ENCODE results near the gene PRDX6.
"Not testable (repeated sequence)": the region's sequence is repeated elsewhere in the genome, so short reads cannot be mapped to it uniquely, and the experiment has no call there.

Gene PRDX6

DNA sequence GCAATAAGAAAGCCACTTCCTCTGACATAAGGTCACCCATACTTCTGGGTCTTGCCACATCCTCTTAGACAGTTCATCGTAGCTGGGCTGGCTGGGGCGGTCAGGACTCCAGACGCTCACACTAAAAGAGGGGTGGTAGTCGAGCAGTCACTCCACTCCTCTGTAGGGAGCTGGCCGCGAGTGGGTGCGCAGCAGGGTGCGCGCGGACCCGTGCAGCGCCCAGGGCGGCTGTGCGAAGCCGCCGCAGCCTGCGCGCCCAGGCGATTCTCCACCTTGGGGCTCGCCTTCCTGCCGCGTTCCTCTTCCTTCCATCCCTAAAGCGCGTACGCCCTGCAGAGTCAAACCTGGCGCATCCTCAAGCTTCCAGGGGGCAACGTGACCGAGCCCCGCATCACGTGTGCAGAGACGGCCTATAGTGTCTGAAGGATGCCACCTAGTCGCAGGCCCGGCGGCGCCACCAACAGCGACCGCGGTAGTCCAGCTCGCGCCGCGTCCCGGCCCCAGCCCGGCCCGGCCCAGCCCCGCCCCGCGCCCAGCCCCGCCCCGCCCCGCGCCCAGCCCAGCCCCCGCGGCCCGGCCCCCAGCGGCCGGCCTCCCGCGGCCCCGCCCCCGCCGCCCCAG, 360 bp upstream of the PRDX6 start:
- Mint-ChIP-seq H3K27me3 (no peaks in the 10 kb centered on the region), H3K9me3 (ENCODE audit: low read depth) (peaks cover 5% of the 10 kb centered on the region), H3K36me3 (peaks cover 14% of the 10 kb centered on the region), H3K27ac (peak overlapping the region; percentile 90), H3K4me3 (peak overlapping the region; percentile 92), H3K4me1 (ENCODE audit: low read depth) (peaks cover 66% of the 10 kb centered on the region)

DNA sequence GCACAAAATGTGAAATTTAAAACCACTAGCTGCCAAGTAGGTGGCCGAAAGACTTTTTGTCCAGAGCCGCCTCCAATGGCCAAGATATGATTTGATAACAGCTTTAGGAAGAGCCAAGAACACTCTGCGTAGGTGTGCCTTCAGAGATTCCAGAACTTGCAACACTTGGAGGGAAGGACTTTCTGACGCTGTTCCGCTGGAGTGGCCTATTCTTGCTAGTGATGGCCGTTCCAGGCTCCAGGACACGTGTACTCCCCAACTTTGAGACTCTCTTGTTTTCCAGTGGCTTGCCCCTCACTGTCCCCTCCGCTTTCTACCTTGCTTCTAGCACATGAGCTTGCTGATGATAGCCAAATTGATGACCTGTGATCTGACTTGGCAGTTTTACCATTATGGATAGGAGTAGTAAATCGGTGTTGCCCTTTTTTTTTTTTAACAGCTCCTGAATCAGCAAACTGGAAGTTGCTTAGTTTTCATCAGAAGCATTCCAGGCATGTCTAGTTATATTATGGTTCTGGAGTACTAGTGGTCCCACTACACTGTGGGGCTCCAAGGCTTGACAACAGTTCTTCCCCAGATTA, 1.0 kb downstream of the PRDX6 start:
- peak overlapping the region; percentile 85 for H3K27ac Mint-ChIP-seq
- H3K4me3 Mint-ChIP-seq = peak overlapping the region; percentile 90
- H3K9me3 Mint-ChIP-seq (ENCODE audit: low read depth) = no peaks in the 10 kb centered on the region
- H3K36me3 Mint-ChIP-seq = peaks cover 10% of the 10 kb centered on the region
- H3K4me1 Mint-ChIP-seq (ENCODE audit: low read depth) = peaks cover 64% of the 10 kb centered on the region
- H3K27me3 Mint-ChIP-seq = no peaks in the 10 kb centered on the region

DNA sequence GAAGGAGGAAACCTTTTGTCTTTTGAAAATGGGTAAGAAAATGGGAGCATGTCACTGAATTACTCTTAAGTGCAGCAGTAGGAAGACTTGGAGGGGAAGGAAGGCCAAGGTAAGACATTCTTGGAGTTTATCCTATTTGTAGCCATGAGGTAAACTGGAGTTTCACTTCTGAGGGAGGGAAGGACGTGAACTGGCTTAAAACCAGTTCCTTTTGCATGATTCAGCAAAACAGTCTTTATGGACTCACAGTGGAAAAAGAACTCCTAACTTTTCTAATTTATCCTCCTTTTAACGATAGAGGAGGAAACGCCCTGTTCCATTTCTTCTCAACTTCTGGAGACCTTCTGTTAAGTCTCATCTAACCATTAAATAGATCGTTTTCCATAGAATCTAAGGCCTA, 2.5 kb downstream of the PRDX6 start:
- Mint-ChIP-seq H3K27me3 (no peaks in the 10 kb centered on the region), H3K9me3 (ENCODE audit: low read depth) (no peaks in the 10 kb centered on the region), H3K27ac (peak overlapping the region; percentile 58), H3K4me1 (ENCODE audit: low read depth) (peaks cover 49% of the 10 kb centered on the region), H3K4me3 (peak overlapping the region; percentile 90), H3K36me3 (peaks cover 4% of the 10 kb centered on the region)

DNA sequence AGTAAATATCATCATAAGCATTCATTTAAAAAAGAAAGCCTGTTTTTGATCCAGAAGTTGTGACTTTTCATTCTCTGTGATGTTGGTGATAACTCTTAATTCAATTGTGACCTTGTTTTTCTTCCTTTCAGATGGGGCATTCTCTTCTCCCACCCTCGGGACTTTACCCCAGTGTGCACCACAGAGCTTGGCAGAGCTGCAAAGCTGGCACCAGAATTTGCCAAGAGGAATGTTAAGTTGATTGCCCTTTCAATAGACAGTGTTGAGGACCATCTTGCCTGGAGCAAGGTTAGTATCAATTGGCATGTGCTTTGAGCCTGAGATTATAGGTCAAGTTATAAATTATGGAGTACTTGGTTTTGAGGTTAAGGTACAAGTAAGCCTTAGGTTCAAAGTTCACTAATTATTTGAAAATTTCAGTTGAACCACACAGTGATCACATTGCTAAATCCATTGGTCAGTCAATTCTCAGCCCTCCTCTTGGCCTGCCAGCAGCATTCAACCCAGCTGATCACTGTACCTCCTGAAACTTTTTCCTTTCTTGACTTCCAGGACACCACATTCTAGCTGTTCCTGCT, 4.1 kb downstream of the PRDX6 start:
- Mint-ChIP-seq H3K9me3 (ENCODE audit: low read depth) (no peaks in the 10 kb centered on the region), H3K27me3 (no peaks in the 10 kb centered on the region), H3K36me3 (peaks cover 6% of the 10 kb centered on the region), H3K27ac (peak overlapping the region; percentile 16), H3K4me1 (ENCODE audit: low read depth) (peaks cover 33% of the 10 kb centered on the region), H3K4me3 (no peak overlapping the region)

DNA sequence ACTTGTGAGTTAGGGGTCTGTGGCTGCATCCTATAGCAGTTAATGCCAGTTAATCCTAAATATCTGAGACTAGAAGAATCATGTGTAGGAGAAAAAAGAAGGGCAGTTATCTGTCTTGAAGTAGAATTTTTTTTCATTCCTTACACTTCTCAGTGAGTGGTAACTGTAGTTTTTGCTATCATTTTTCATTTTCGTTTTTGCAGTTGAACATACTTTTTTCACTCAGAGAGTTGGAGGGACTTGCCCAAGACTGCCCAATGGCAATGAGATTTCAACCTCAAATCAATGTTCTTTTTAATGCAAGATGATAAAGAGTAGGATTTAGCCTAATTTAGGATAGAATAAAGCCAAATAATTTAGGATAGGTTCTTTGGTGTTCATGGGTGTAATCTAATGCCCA, 5.5 kb downstream of the PRDX6 start:
- Mint-ChIP-seq H3K4me3 (no peak overlapping the region), H3K36me3 (peaks cover 6% of the 10 kb centered on the region), H3K27me3 (no peaks in the 10 kb centered on the region), H3K27ac (no peak overlapping the region), H3K4me1 (ENCODE audit: low read depth) (peaks cover 32% of the 10 kb centered on the region), H3K9me3 (ENCODE audit: low read depth) (no peaks in the 10 kb centered on the region)

DNA sequence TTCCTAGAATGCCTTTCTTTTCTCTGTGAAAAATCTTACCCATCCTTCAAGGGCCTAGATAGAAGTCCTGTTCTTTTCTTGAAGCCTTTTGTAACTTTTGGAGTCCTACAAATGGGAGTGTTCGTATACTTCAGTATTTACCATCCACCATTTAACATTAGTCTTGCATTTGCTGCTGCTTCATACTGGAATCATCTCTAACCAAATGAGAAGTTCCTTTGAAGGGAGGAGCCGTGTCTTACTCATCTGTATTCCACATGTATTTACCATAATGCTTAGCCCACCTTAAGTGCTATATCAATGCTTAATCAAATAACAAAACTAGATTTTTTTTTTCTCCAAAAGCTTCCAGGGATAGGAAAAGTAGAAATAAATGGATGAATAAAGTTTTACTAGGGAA, 7.1 kb downstream of the PRDX6 start:
- Mint-ChIP-seq H3K9me3 (ENCODE audit: low read depth) (no peaks in the 10 kb centered on the region), H3K4me3 (no peak overlapping the region), H3K27me3 (no peaks in the 10 kb centered on the region), H3K36me3 (peaks cover 10% of the 10 kb centered on the region), H3K4me1 (ENCODE audit: low read depth) (peaks cover 16% of the 10 kb centered on the region), H3K27ac (no peak overlapping the region)

DNA sequence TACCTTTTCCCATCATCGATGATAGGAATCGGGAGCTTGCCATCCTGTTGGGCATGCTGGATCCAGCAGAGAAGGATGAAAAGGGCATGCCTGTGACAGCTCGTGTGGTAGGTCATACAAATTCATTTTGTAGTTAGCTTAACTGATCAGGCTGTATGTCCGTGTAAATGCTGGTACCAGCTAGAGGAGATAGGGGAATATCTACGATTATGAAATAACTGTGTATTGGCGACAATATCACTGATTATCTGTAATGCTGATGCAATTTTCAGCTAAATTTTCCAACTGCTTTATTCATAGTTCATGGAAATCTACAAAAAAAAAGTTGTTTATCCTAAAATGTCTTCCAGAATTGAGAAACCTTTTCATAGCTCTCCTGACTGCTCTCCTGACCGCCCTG, 8.3 kb downstream of the PRDX6 start:
- no peak overlapping the region for H3K4me3 Mint-ChIP-seq
- H3K36me3 Mint-ChIP-seq = peaks cover 13% of the 10 kb centered on the region
- no peaks in the 10 kb centered on the region for H3K27me3 Mint-ChIP-seq
- H3K4me1 Mint-ChIP-seq (ENCODE audit: low read depth) = peaks cover 5% of the 10 kb centered on the region
- H3K27ac Mint-ChIP-seq = no peak overlapping the region
- H3K9me3 Mint-ChIP-seq (ENCODE audit: low read depth) = no peaks in the 10 kb centered on the region

DNA sequence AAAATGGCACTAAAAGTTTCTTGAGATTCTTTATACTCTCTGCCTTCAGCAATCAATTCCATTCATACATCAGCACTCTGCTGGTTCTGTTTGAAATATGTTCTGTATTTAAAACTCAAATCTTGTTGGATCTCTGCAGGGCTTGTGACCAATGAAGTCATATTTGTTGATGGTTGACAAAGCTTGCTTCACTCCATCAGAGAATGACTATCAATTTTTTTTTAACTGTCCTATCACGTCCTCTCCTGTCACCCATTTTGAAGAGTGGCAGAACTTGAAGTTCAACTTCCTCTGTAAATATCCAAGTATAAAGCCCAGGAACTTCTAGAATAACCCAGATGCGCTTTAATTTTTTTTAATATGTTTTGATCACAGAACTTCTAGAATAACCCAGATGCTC, 10.9 kb downstream of the PRDX6 start:
- H3K27ac Mint-ChIP-seq = no peak overlapping the region
- no peaks in the 10 kb centered on the region for H3K4me1 Mint-ChIP-seq (ENCODE audit: low read depth)
- H3K9me3 Mint-ChIP-seq (ENCODE audit: low read depth) = no peaks in the 10 kb centered on the region
- no peak overlapping the region for H3K4me3 Mint-ChIP-seq
- peaks cover 14% of the 10 kb centered on the region for H3K36me3 Mint-ChIP-seq
- no peaks in the 10 kb centered on the region for H3K27me3 Mint-ChIP-seq

DNA sequence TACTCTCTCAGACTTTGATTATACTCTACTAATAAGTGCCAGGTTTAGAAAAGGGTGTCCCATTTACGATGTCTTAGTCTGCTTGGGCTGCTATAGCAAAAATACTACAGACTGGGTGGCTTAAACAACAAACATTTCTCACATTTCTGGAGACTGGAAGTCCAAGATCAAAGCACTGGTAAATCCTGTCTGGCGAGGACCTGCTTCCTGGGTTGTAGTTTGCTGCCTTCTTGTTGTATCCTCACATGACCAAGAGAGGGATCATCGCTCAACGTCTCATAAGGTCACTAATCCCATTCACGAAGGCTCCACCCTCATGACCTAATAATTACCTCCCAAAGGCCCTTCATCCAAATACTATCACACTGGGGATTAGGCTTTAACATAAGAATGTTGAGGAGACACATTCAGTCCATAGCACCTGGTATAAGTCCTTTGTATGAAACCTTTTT, 12.0 kb downstream of the PRDX6 start:
- H3K36me3 Mint-ChIP-seq = peaks cover 17% of the 10 kb centered on the region

DNA sequence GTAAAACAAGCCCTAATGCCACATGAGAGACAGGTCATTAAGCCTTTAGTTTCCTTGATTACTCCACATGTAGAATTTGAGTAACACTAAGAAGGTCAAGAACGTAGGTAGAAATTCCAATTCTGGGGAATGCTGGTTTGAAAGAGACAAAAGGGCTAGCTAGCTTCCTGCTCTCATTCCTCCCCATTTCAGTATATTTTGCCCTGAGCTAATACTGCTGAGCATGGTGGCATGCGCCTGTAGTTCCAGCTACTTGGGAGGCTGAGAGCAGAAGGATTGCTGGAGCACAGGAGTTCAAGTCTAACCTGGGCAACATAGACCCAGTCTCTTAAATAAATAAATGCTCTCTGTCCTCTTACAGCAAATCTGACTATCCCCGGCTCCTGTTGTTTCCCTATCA, 12.8 kb downstream of the PRDX6 start:
- H3K4me3 Mint-ChIP-seq = no peak overlapping the region
- H3K36me3 Mint-ChIP-seq = peaks cover 17% of the 10 kb centered on the region
- H3K27me3 Mint-ChIP-seq = no peaks in the 10 kb centered on the region
- no peak overlapping the region for H3K27ac Mint-ChIP-seq
- no peaks in the 10 kb centered on the region for H3K9me3 Mint-ChIP-seq (ENCODE audit: low read depth)
- no peaks in the 10 kb centered on the region for H3K4me1 Mint-ChIP-seq (ENCODE audit: low read depth)

More for the DNA sequence above, 12.0 kb downstream of the PRDX6 start:
- Mint-ChIP-seq H3K4me1 (ENCODE audit: low read depth) (no peaks in the 10 kb centered on the region), H3K27ac (no peak overlapping the region), H3K4me3 (no peak overlapping the region), H3K27me3 (no peaks in the 10 kb centered on the region), H3K9me3 (ENCODE audit: low read depth) (no peaks in the 10 kb centered on the region)

DNA sequence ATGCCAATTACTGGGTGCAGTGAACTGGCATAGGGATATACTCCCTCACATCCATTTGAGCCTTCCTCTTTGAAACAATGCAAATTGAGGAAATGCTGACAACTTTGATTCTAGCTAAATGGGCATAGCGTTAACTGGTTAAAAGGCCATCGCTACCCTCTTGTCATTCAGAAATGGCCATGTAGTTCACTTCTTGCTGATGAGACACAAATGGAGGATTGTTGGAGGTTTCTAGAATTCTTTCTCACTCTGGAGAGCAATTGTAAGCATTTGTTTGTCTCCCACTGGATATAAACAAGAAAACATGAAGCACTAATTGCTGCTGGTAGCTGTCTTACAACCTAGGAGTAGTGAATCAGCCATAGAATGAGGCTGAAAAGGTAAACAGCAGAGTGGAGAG, 14.4 kb downstream of the PRDX6 start:
- no peak overlapping the region for H3K4me3 Mint-ChIP-seq
- peaks cover 14% of the 10 kb centered on the region for H3K36me3 Mint-ChIP-seq
- H3K27ac Mint-ChIP-seq = no peak overlapping the region
- no peaks in the 10 kb centered on the region for H3K27me3 Mint-ChIP-seq
- H3K4me1 Mint-ChIP-seq (ENCODE audit: low read depth) = no peaks in the 10 kb centered on the region
- no peaks in the 10 kb centered on the region for H3K9me3 Mint-ChIP-seq (ENCODE audit: low read depth)

DNA sequence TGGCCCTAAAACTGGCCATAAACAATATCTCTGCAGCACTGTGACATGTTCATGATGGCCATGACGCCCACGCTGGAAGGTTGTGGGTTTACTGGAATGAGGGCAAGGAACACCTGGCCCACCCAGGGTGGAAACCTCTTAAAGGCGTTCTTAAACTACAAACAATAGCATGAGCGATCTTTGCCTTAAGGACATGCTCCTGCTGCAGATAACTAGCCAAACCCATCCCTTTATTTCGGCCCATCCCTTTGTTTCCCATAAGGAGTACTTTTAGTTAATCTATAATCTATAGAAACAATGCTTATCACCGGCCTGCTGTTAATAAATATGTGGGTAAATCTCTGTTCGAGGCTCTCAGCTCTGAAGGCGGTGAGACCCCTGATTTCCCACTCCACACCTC, 16.0 kb downstream of the PRDX6 start:
- H3K9me3 Mint-ChIP-seq (ENCODE audit: low read depth); H3K27ac Mint-ChIP-seq; H3K27me3 Mint-ChIP-seq; H3K4me3 Mint-ChIP-seq; H3K4me1 Mint-ChIP-seq (ENCODE audit: low read depth): not testable (repeated sequence)
- peaks cover 14% of the 10 kb centered on the region for H3K36me3 Mint-ChIP-seq

DNA sequence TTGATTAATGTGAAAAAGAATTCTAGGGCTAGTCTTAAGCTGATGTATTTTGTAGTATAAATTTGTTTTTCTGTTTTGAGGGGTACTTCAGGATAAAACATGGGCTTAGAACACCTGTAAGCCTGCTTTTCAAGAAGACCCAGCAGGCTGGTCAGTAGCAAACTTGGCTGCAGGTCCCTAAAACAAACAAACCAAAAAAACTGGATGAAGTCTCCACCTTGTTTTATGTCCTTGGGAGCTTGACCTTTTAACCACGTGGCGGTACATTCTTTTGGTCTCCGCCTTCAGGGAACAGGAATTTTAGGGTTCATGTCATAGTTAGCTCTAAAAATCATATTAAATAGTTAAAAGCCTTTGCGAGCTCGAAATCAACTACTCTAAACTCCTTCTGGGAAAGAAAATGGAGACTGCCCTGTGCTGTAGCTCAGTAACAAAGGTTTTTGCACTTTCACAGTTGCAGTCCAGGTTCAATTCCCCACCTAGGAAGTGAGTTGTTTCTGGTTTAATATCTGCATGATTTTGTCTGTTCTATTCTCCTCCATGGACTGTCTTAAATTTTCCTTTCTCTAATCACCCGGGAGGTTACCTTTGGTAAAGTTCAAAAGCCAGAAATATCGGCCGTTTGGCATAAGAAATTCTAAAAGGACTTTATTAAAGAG, 18.6 kb downstream of the PRDX6 start:
- Mint-ChIP-seq H3K27ac (no peak overlapping the region), H3K27me3 (no peaks in the 10 kb centered on the region), H3K36me3 (peaks cover 14% of the 10 kb centered on the region), H3K9me3 (ENCODE audit: low read depth) (peaks cover 5% of the 10 kb centered on the region), H3K4me3 (no peak overlapping the region), H3K4me1 (ENCODE audit: low read depth) (no peaks in the 10 kb centered on the region)

DNA sequence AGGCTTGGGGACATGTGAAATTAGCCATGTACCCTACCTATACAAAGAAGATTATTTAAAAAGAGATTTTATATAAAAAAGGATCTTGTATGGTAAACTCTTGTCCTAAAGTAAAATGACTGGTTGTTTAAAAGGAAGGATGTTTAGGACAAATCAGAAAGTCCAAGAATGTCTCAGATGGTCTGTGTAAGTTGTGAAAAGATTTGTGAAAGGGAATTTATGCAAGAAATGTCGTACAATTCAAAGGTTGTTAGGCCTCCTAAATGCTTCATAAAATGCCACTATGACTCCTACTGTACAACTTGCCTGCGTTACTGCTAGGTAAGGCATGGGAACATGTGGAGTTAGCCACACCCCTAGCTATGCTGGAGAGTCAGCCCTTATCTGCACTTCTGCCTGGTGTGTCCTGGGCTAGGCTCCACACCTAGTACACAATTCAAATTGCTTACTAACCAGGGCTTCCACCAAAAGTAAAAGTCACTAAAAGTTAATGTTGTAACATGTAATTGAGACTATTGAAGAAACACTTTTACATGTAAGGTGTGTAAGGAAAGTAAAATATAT, 19.7 kb downstream of the PRDX6 start:
- H3K9me3 Mint-ChIP-seq (ENCODE audit: low read depth) = peaks cover 5% of the 10 kb centered on the region
- H3K36me3 Mint-ChIP-seq = peaks cover 14% of the 10 kb centered on the region
- H3K4me1 Mint-ChIP-seq (ENCODE audit: low read depth) = no peaks in the 10 kb centered on the region
- no peak overlapping the region for H3K27ac Mint-ChIP-seq
- no peaks in the 10 kb centered on the region for H3K27me3 Mint-ChIP-seq
- no peak overlapping the region for H3K4me3 Mint-ChIP-seq

DNA sequence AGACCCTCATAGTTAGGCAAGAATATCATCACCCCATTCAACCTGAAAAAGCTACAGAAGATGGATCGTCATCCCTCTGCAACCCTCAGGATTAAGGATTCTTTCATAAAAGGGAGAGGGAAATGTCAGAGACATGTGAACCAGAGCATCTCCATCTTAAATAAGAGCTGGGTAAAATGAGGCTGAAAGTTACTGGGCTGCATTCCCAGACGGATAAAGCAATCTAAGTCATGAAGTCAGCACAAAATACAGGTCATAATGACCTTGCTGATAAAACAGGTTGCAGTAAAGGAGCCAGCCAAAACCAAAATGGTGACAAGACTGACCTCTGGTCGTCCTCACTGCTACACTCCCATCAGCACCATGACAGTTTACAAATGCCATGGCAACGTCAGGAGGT, 22.6 kb downstream of the PRDX6 start:
- Mint-ChIP-seq H3K4me3 (no peak overlapping the region), H3K36me3 (peaks cover 8% of the 10 kb centered on the region), H3K9me3 (ENCODE audit: low read depth) (peaks cover 5% of the 10 kb centered on the region), H3K27ac (no peak overlapping the region), H3K4me1 (ENCODE audit: low read depth) (no peaks in the 10 kb centered on the region), H3K27me3 (no peaks in the 10 kb centered on the region)
